ENCODE results near the gene ANKRD44.
A peak's percentile ranks its signal among the peaks of the same experiment; 100 is the strongest.

The ANKRD44 gene

GRCh38 chr2:197249381-197250083, 61.0 kb downstream of the ANKRD44 start:
- Histone ChIP-seq H3K36me3 (replicated peaks) (no peaks in the 10 kb centered on the region), H3K27me3 (replicated peaks) (no peaks in the 10 kb centered on the region), H3K27ac (no peak overlapping the region), H3K4me3 (ENCODE audit: low read depth, low read length) (no peak overlapping the region)
- no peak for TF ChIP-seq CTCF (IDR thresholded peaks at IDR 0.05; ENCODE audit: low read depth, low read length, missing control alignments)
- in situ Hi-C loops (cut with HindIII; ENCODE audit: low pct_ligation_motif_present, low sequenced_read_pairs), result no loop called here
- no peak for DNase-seq

GRCh38 chr2:197248623-197249022, 62.0 kb downstream of the ANKRD44 start:
- in situ Hi-C loops (cut with HindIII; ENCODE audit: low pct_ligation_motif_present, low sequenced_read_pairs), result no loop called here
- H3K27ac ChIP-seq, result no peak overlapping the region
- DNase-seq, result peak; percentile 30
- H3K4me3 ChIP-seq (ENCODE audit: low read depth, low read length), result no peak overlapping the region
- H3K27me3 ChIP-seq (replicated peaks), result no peaks in the 10 kb centered on the region
- TF ChIP-seq CTCF (IDR thresholded peaks at IDR 0.05; ENCODE audit: low read depth, low read length, missing control alignments), result no peak
- no peaks in the 10 kb centered on the region for H3K36me3 ChIP-seq (replicated peaks)

- in situ Hi-C loops (cut with HindIII; ENCODE audit: low pct_ligation_motif_present, low sequenced_read_pairs), result no loop called here
- Histone ChIP-seq H3K27me3 (replicated peaks) (no peaks in the 10 kb centered on the region), H3K4me3 (ENCODE audit: low read depth, low read length) (no peak overlapping the region), H3K36me3 (replicated peaks) (no peaks in the 10 kb centered on the region), H3K27ac (no peak overlapping the region)
- TF ChIP-seq CTCF (IDR thresholded peaks at IDR 0.05; ENCODE audit: low read depth, low read length, missing control alignments), result no peak
- DNase-seq, result no peak
Observed at GRCh38 chr2:197248001-197248401, 62.6 kb downstream of the ANKRD44 start.

- H3K36me3 ChIP-seq (replicated peaks), result no peaks in the 10 kb centered on the region
- no peak overlapping the region for H3K4me3 ChIP-seq (ENCODE audit: low read depth, low read length)
- TF ChIP-seq CTCF (IDR thresholded peaks at IDR 0.05; ENCODE audit: low read depth, low read length, missing control alignments), result no peak
- no peaks in the 10 kb centered on the region for H3K27me3 ChIP-seq (replicated peaks)
- DNase-seq, result no peak
- no peak overlapping the region for H3K27ac ChIP-seq
- in situ Hi-C loops (cut with HindIII; ENCODE audit: low pct_ligation_motif_present, low sequenced_read_pairs), result no loop called here
Observed at GRCh38 chr2:197247083-197247482, 63.5 kb downstream of the ANKRD44 start.

GRCh38 chr2:197245829-197246804, 64.5 kb downstream of the ANKRD44 start:
- no peak for TF ChIP-seq CTCF (IDR thresholded peaks at IDR 0.05; ENCODE audit: low read depth, low read length, missing control alignments)
- H3K27ac ChIP-seq, result no peak overlapping the region
- DNase-seq, result no peak

More at GRCh38 chr2:197245829-197246804, 64.5 kb downstream of the ANKRD44 start:
- H3K27me3 ChIP-seq (replicated peaks), result no peaks in the 10 kb centered on the region
- in situ Hi-C loops (cut with HindIII; ENCODE audit: low pct_ligation_motif_present, low sequenced_read_pairs), result no loop called here
- H3K4me3 ChIP-seq (ENCODE audit: low read depth, low read length), result no peak overlapping the region
- no peaks in the 10 kb centered on the region for H3K36me3 ChIP-seq (replicated peaks)

Data from brain microvascular endothelial cell (primary cell).